ENCODE measurements around the gene ADAM10.

Gene ADAM10

DNA sequence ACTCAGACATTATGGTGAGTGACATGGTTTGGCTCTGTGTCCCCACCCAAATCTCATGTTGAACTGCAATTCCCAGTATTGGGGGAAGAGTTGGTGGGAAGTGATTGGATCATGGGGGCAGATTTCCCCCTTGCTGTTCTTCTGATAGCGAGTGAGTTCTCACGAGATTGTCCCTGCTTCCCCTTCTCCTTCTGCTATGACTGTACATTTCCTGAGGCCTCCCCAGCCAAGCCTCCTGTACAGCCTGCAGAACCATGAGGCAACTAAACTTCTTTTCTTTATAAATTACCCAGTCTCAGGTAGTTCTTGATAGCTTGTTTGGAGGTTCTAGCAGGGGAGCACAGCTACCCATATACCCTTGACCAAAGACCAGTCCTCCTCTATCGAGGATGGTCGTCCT, 45.9 kb downstream of the ADAM10 start:
- H3K4me1 ChIP-seq (ENCODE audit: control insufficient read depth, insufficient read depth, low read length) = 0 out of 2 replicates have a peak, but pooled peaks cover 2% of the 10 kb centered on the region
- no peak overlapping the region for H3K4me3 ChIP-seq (ENCODE audit: low read depth, low read length)
- H3K36me3 ChIP-seq (ENCODE audit: control insufficient read depth in 2 of 2, insufficient read depth in 1 of 2, low read length in 2 of 2) = no peaks in the 10 kb centered on the region; a peak in 1 of 3 replicates
- no peak overlapping the region for H3K27ac ChIP-seq (ENCODE audit: extremely low read depth, low read depth, low read length)
- ChIA-PET POLR2A (no interaction called here), CTCF (no interaction called here)
- TF ChIP-seq ZNF792 (tag by site-specific recombination; IDR thresholded peaks at IDR 0.05) (no peak), ZNF48 (tag by site-specific recombination; IDR thresholded peaks at IDR 0.05) (no peak), ZNF239 (tag by site-specific recombination; IDR thresholded peaks at IDR 0.05) (no peak), ZNF768 (tag by site-specific recombination; IDR thresholded peaks at IDR 0.05) (no peak), SCRT1 (tag by site-specific recombination; IDR thresholded peaks at IDR 0.05; ENCODE audit: borderline replicate concordance) (no peak), ZNF423 (tag by site-specific recombination; IDR thresholded peaks at IDR 0.05) (no peak), TSHZ1 (tag by site-specific recombination; IDR thresholded peaks at IDR 0.05; ENCODE audit: borderline replicate concordance) (no peak), ZNF561 (tag by site-specific recombination; IDR thresholded peaks at IDR 0.05; ENCODE audit: borderline replicate concordance) (no peak), ZNF626 (tag by site-specific recombination; IDR thresholded peaks at IDR 0.05) (no peak), ZBTB48 (tag by site-specific recombination; IDR thresholded peaks at IDR 0.05) (no peak), ZNF530 (tag by site-specific recombination; IDR thresholded peaks at IDR 0.05; ENCODE audit: low read depth) (no peak), ZNF488 (tag by site-specific recombination; IDR thresholded peaks at IDR 0.05) (no peak), ZNF223 (tag by site-specific recombination; IDR thresholded peaks at IDR 0.05) (no peak), ZNF664 (tag by site-specific recombination; IDR thresholded peaks at IDR 0.05) (no peak)
- TF ChIP-seq, protein P1, sequence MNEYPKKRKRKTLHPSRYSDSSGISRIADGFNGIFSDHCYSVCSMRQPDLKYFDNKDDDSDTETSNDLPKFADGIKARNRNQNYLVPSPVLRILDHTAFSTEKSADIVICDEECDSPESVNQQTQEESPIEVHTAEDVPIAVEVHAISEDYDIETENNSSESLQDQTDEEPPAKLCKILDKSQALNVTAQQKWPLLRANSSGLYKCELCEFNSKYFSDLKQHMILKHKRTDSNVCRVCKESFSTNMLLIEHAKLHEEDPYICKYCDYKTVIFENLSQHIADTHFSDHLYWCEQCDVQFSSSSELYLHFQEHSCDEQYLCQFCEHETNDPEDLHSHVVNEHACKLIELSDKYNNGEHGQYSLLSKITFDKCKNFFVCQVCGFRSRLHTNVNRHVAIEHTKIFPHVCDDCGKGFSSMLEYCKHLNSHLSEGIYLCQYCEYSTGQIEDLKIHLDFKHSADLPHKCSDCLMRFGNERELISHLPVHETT (tag by site-specific recombination; IDR thresholded peaks at IDR 0.05) = no peak
- H3K9me3 ChIP-seq (ENCODE audit: control insufficient read depth, insufficient read depth, low read depth, low read length) = no peaks in the 10 kb centered on the region

DNA sequence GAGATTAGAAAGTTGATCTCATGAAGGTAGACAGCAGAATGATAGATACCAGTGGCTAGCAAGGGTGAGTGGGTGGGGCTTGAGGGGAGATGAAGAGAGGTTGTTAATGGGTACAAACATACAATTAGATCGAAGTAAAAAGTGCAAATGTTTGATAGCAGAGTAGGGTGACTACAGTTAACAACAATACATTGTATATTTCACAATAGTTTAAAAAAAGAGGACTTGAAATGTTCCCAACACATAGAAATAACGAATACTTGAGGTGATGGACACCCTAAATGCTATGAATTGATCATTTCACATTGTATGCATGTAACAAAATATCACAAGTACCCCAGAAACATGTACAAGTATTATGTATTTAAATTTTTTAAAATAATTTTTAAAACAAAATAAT, 47.3 kb downstream of the ADAM10 start:
- ChIA-PET POLR2A (no interaction called here), CTCF (no interaction called here)
- Histone ChIP-seq H3K4me3 (ENCODE audit: low read depth, low read length) (no peak overlapping the region), H3K4me1 (ENCODE audit: control insufficient read depth, insufficient read depth, low read length) (0 out of 2 replicates have a peak, but pooled peaks cover 2% of the 10 kb centered on the region), H3K36me3 (ENCODE audit: control insufficient read depth in 2 of 2, insufficient read depth in 1 of 2, low read length in 2 of 2) (no peaks in the 10 kb centered on the region; a peak in 1 of 3 replicates), H3K27ac (ENCODE audit: extremely low read depth, low read depth, low read length) (no peak overlapping the region), H3K9me3 (ENCODE audit: control insufficient read depth, insufficient read depth, low read depth, low read length) (no peaks in the 10 kb centered on the region)
- TF ChIP-seq SCRT1 (tag by site-specific recombination; IDR thresholded peaks at IDR 0.05; ENCODE audit: borderline replicate concordance) (no peak), ZNF157 (tag by site-specific recombination; IDR thresholded peaks at IDR 0.05) (no peak), ZBTB17 (tag by site-specific recombination; IDR thresholded peaks at IDR 0.05) (no peak), ZNF148 (tag by site-specific recombination; IDR thresholded peaks at IDR 0.05; ENCODE audit: borderline replicate concordance) (no peak), OVOL3 (tag by site-specific recombination; IDR thresholded peaks at IDR 0.05) (no peak), ZNF416 (tag by site-specific recombination; IDR thresholded peaks at IDR 0.05) (no peak), ZNF223 (tag by site-specific recombination; IDR thresholded peaks at IDR 0.05) (no peak), ZNF174 (tag by site-specific recombination; IDR thresholded peaks at IDR 0.05) (no peak)
- TF ChIP-seq, protein P2, sequence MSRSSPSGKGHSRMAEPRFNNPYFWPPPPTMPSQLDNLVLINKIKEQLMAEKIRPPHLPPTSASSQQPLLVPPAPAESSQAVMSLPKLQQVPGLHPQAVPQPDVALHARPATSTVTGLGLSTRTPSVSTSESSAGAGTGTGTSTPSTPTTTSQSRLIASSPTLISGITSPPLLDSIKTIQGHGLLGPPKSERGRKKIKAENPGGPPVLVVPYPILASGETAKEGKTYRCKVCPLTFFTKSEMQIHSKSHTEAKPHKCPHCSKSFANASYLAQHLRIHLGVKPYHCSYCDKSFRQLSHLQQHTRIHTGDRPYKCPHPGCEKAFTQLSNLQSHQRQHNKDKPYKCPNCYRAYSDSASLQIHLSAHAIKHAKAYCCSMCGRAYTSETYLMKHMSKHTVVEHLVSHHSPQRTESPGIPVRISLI (tag by site-specific recombination; IDR thresholded peaks at IDR 0.05) = no peak
- TF ChIP-seq, protein P3, sequence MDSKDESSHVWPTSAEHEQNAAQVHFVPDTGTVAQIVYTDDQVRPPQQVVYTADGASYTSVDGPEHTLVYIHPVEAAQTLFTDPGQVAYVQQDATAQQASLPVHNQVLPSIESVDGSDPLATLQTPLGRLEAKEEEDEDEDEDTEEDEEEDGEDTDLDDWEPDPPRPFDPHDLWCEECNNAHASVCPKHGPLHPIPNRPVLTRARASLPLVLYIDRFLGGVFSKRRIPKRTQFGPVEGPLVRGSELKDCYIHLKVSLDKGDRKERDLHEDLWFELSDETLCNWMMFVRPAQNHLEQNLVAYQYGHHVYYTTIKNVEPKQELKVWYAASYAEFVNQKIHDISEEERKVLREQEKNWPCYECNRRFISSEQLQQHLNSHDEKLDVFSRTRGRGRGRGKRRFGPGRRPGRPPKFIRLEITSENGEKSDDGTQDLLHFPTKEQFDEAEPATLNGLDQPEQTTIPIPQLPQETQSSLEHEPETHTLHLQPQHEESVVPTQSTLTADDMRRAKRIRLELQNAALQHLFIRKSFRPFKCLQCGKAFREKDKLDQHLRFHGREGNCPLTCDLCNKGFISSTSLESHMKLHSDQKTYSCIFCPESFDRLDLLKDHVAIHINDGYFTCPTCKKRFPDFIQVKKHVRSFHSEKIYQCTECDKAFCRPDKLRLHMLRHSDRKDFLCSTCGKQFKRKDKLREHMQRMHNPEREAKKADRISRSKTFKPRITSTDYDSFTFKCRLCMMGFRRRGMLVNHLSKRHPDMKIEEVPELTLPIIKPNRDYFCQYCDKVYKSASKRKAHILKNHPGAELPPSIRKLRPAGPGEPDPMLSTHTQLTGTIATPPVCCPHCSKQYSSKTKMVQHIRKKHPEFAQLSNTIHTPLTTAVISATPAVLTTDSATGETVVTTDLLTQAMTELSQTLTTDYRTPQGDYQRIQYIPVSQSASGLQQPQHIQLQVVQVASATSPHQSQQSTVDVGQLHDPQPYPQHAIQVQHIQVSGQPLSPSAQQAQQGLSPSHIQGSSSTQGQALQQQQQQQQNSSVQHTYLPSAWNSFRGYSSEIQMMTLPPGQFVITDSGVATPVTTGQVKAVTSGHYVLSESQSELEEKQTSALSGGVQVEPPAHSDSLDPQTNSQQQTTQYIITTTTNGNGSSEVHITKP (tag by site-specific recombination; IDR thresholded peaks at IDR 0.05) = no peak

All from HEK293 (cell line).